H1 (cell line): ENCODE measurements around the gene TP63. TPM values are rescaled to one million over a fixed set of nuclear protein-coding genes. Genes with fewer than 3 reads are reported as not detected.

ENCODE experiments used
- ASH2L ChIP-seq: fragments of 200-600, 300-600 bp; sonication (generic); IDR thresholded peaks from one replicate; pipeline ENCODE4 v1.7.1; 2017; ENCODE audit warnings: low read length
- CHD1 ChIP-seq: IDR thresholded peaks from 2 replicates; pipeline ENCODE4 v1.6.1; 2012; ENCODE audit warnings: low read depth, low read length, improper control_type of control experiment
- EGR1 ChIP-seq: IDR thresholded peaks from 2 replicates; pipeline ENCODE4 v1.6.1; 2011; ENCODE audit warnings: low read depth, low read length, borderline replicate concordance
- SIX5 ChIP-seq: IDR thresholded peaks from 2 replicates; pipeline ENCODE4 v1.6.1; 2011; ENCODE audit warnings: mild to moderate bottlenecking, low read depth, low read length
- TBP ChIP-seq: IDR thresholded peaks from 2 replicates; pipeline ENCODE4 v1.6.1; 2011; ENCODE audit warnings: low read depth, low read length, improper control_type of control experiment
- polyA plus RNA-seq, 7 experiments: library from polyadenylated mRNA; depleted of rRNA in 3 of 7; stranded (reverse) in 5 of 7; unstranded in 2 of 7; fragments of >200 nt in 5 of 7; fragments of 200-250 nt in 2 of 7; gene quantifications; 1 replicate in 5 of 7; 2 replicates in 1 of 7; 4 replicates in 1 of 7; pipeline versions ENCODE4 v1.2.1 to v1.2.3, GENCODE V29; 2011 to 2013; ENCODE audit warnings: missing spikeins in 2 of 7, mixed read lengths in 2 of 7
- total RNA-seq: library from RNA; stranded (reverse); fragmentation: NEBNext Ultra II Directional; extraction: Animal tissue kit (Norgen Biotek cat#: 25700); gene quantifications from 2 replicates; pipeline ENCODE4 v1.2.1, GENCODE V29; 2021

TP63 gene
- total and polyA plus RNA-seq, 2 of the 8 experiments (the other 6 are each of a cell fraction or from before 2014, with no cell fraction given): not detected

GRCh38 chr3:189839576-189839975, 208.4 kb downstream of the TP63 start (continued):
- TF ChIP-seq TBP (no peak), SIX5 (no peak), EGR1 (no peak), CHD1 (no peak), ASH2L (no peak)
- TF ChIP-seq, all 59 proteins: peak for 0
